Measurements from ENCODE around the gene SLK. TPM values are rescaled to one million over a fixed set of nuclear protein-coding genes. Genes with fewer than 3 reads are reported as not detected.

The SLK gene
- total RNA-seq, 6 donors from 2014 or later = 38.7 to 103 (median 58.1) TPM

DNA sequence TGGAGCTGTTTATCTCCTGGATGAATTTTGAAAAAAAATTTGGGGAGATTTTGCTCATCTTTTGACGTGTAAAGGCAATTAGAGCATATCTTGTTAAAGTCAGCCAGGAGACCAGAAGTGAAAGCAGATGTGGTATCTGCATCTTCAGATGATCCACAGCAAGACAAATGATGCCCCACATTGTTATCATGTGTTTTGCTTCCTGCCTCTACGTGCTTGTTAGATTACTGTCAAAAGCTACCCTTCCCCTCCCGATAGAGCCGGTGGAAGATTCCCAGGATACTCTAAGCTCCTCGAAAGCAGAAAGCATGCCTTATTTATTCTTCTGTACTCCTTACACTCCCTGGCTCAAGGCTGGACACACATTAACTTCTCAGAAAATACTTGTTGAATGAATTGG, 105.8 kb downstream of the SLK start:
- no peak for ATAC-seq (ENCODE audit: low FRiP score in 2 of 2)
- WGBS, 2 donors = 16 to 46% methylated on average over 5 of the region's 5 CpGs
- no peaks in the 10 kb centered on the region for H3K36me3 ChIP-seq
- no peak overlapping the region for H3K27ac ChIP-seq
- TF ChIP-seq POLR2AphosphoS5 (IDR thresholded peaks at IDR 0.05) = no peak
- no peak overlapping the region for H3K4me3 ChIP-seq
- no peak for DNase-seq
- no peaks in the 10 kb centered on the region for H3K9me3 ChIP-seq
- H3K4me1 ChIP-seq = peaks cover 0 to 14% (median 3%) of the 10 kb centered on the region in 4 donors
- H3K27me3 ChIP-seq = no peaks in the 10 kb centered on the region

DNA sequence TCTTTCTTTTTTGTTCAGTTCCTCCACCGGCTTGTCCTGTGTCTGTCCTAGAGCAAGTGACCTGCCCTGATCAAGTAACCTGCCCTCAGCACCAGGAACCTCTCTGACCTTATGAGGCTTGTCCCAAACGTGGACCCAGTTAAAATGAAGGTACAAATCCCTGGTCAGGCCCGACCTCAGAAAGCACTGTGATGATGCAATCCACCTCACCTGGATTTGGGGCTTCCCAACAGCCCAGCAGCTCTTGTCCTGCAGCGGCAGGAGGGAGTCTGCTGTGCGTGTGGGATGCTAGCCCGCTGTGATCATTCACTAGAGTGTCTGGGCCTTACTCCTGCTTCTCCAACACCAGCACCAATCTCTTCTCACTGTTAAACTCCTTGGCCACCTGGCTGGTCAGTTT, 107.6 kb downstream of the SLK start:
- H3K9me3 ChIP-seq = no peaks in the 10 kb centered on the region
- H3K27ac ChIP-seq = no peak overlapping the region
- H3K4me1 ChIP-seq = peaks cover 0 to 14% (median 3%) of the 10 kb centered on the region in 4 donors
- no peak for DNase-seq
- H3K4me3 ChIP-seq = no peak overlapping the region
- H3K27me3 ChIP-seq = no peaks in the 10 kb centered on the region
- H3K36me3 ChIP-seq = no peaks in the 10 kb centered on the region
- WGBS, 2 donors = 87 to 88% methylated on average over 6 of the region's 6 CpGs
- ATAC-seq (ENCODE audit: low FRiP score in 2 of 2) = no peak
- TF ChIP-seq EP300 (IDR thresholded peaks at IDR 0.05) (no peak), POLR2A (IDR thresholded peaks at IDR 0.05) (no peak), POLR2AphosphoS5 (IDR thresholded peaks at IDR 0.05) (no peak)
- TF ChIP-seq, protein P1, sequence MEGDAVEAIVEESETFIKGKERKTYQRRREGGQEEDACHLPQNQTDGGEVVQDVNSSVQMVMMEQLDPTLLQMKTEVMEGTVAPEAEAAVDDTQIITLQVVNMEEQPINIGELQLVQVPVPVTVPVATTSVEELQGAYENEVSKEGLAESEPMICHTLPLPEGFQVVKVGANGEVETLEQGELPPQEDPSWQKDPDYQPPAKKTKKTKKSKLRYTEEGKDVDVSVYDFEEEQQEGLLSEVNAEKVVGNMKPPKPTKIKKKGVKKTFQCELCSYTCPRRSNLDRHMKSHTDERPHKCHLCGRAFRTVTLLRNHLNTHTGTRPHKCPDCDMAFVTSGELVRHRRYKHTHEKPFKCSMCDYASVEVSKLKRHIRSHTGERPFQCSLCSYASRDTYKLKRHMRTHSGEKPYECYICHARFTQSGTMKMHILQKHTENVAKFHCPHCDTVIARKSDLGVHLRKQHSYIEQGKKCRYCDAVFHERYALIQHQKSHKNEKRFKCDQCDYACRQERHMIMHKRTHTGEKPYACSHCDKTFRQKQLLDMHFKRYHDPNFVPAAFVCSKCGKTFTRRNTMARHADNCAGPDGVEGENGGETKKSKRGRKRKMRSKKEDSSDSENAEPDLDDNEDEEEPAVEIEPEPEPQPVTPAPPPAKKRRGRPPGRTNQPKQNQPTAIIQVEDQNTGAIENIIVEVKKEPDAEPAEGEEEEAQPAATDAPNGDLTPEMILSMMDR (IDR thresholded peaks at IDR 0.05) = no peak

DNA sequence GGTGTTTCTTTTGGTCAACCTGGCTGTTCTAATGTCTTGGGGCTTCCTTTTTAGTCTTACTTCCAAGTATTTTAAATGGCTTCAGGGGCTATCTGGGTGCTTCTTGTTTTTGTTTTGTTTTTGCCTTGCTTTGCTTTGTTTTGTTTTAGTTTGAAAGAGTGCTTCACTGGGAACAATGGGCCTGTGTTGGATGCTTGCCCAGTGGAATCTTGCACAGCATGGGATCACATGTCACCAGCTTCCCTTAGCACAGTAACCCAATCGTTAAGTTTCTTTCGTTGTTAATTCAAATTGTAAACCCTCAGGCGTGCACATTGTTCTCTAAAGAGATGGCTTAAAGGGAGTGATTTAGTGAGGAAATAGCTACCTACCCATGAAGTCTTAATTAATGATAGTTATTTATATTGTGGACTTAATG, 109.8 kb downstream of the SLK start:
- peak in 1 of 2 donors; percentile 40 for DNase-seq

DNA sequence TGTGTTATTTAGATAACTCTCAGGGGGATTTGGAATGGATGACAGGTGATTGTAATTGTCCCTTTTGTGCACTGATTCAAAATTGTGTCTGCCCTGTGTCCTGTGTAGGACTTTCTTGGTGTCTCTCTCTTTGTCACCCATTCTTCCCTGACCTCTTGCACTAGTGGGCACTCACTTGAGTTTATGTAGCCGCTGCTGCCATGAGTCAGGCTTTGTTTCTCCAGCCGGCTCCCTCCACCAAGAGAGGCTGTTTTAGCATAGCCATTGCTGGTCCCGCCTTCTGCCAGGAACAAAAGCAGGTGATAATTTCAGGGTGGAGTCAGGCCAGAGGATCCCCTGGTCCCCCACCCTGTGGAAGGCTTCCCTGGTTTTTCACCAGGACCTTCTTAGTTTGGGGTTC, 110.3 kb downstream of the SLK start:
- Histone ChIP-seq H3K4me1 (peaks cover 0 to 14% (median 3%) of the 10 kb centered on the region in 4 donors), H3K36me3 (no peaks in the 10 kb centered on the region), H3K4me3 (no peak overlapping the region), H3K27ac (peak overlapping the region in 1 of 4 donors; percentile 42), H3K27me3 (no peaks in the 10 kb centered on the region), H3K9me3 (no peaks in the 10 kb centered on the region)
- 48 to 68% methylated on average over 3 of the region's 3 CpGs for WGBS, 2 donors
- ATAC-seq (ENCODE audit: low FRiP score in 2 of 2) = no peak
- TF ChIP-seq, protein P1 (IDR thresholded peaks at IDR 0.05) = no peak
- no peak for TF ChIP-seq EP300 (IDR thresholded peaks at IDR 0.05)
- no peak for TF ChIP-seq POLR2AphosphoS5 (IDR thresholded peaks at IDR 0.05)
- no peak for TF ChIP-seq POLR2A (IDR thresholded peaks at IDR 0.05)
- DNase-seq = no peak

More for the DNA sequence above, 109.8 kb downstream of the SLK start:
- H3K36me3 ChIP-seq = no peaks in the 10 kb centered on the region
- no peaks in the 10 kb centered on the region for H3K27me3 ChIP-seq
- peak overlapping the region in 2 of 4 donors; percentile 33 to 42 for H3K27ac ChIP-seq
- H3K9me3 ChIP-seq = no peaks in the 10 kb centered on the region
- no peak overlapping the region for H3K4me3 ChIP-seq
- no peak for ATAC-seq (ENCODE audit: low FRiP score in 2 of 2)
- peak in 1 of 2 donors; percentile 42 for TF ChIP-seq POLR2AphosphoS5 (IDR thresholded peaks at IDR 0.05)
- no peak for TF ChIP-seq EP300 (IDR thresholded peaks at IDR 0.05)
- 27 to 37% methylated on average over 3 of the region's 3 CpGs for WGBS, 2 donors
- H3K4me1 ChIP-seq = peaks cover 0 to 14% (median 3%) of the 10 kb centered on the region in 4 donors

DNA sequence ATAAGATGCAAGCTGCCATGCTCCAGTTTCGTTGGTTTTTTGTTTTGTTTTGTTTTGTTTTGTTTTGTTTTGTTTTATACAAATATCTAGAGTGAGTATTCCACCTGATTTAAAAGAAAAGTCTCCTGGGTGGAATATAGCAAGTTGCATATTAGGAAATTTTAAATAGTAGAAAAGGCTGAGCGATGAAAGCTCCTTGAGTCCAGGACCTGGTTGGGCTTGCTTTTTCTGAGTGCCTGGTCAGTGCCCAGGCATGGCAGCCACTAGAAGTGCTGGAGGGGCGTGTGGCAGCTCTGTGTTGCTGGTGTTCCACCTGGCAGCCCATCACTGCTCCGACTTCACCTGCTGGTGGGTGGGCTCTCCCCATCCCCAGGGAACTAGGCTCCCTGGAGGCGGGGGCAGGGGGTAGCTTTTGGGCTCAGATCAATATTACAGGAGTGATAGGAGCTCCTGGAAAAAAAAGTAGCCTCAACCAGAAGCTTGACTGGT, 110.8 kb downstream of the SLK start:
- peak overlapping the region in 1 of 4 donors; percentile 42 for H3K27ac ChIP-seq
- no peaks in the 10 kb centered on the region for H3K27me3 ChIP-seq
- no peak overlapping the region for H3K4me3 ChIP-seq
- 86 to 89% methylated on average over 5 of the region's 5 CpGs for WGBS, 2 donors
- TF ChIP-seq EP300 (IDR thresholded peaks at IDR 0.05) (no peak), POLR2AphosphoS5 (IDR thresholded peaks at IDR 0.05) (no peak), POLR2A (IDR thresholded peaks at IDR 0.05) (no peak)
- TF ChIP-seq, protein P1 (IDR thresholded peaks at IDR 0.05) = no peak
- DNase-seq (no peak), ATAC-seq (ENCODE audit: low FRiP score in 2 of 2) (no peak)
- H3K36me3 ChIP-seq = no peaks in the 10 kb centered on the region
- H3K4me1 ChIP-seq = peaks cover 0 to 14% (median 3%) of the 10 kb centered on the region in 4 donors
- no peaks in the 10 kb centered on the region for H3K9me3 ChIP-seq

Small RNAs within 50 kb of the gene (small RNA-seq; reads per million reads assigned to genes)
- 0 reads per million in 4 donors for gene RN7SL524P

Other genes with a start within 250 kb of the SLK start
- 10 to 100 TPM; 19.6 to 42.2 (median 30.8) TPM for gene SH3PXD2A, start 111.6 kb upstream of the SLK start, total RNA-seq
- 10 to 100 TPM; 36.3 to 71.4 (median 53.4) TPM for gene STN1, start 49.0 kb upstream of the SLK start, total RNA-seq
- 1 to 10 TPM; 1.0 to 2.0 (median 1.6) TPM for gene COL17A1, start 118.7 kb downstream of the SLK start, total RNA-seq
- 10 to 100 TPM in 1 of 6 donors, 1 to 10 TPM in 5; 3.1 to 11.9 (median 7.3) TPM for gene SFR1, start 155.0 kb downstream of the SLK start, total RNA-seq

Data from upper lobe of left lung (tissue), 6 donors.